Measurements from ENCODE around the gene PKD2L1. TPM values are rescaled to one million over a fixed set of nuclear protein-coding genes. Genes with fewer than 3 reads are reported as not detected.

Gene PKD2L1
- total RNA-seq, 1 donor from 2014 or later: not detected

DNA sequence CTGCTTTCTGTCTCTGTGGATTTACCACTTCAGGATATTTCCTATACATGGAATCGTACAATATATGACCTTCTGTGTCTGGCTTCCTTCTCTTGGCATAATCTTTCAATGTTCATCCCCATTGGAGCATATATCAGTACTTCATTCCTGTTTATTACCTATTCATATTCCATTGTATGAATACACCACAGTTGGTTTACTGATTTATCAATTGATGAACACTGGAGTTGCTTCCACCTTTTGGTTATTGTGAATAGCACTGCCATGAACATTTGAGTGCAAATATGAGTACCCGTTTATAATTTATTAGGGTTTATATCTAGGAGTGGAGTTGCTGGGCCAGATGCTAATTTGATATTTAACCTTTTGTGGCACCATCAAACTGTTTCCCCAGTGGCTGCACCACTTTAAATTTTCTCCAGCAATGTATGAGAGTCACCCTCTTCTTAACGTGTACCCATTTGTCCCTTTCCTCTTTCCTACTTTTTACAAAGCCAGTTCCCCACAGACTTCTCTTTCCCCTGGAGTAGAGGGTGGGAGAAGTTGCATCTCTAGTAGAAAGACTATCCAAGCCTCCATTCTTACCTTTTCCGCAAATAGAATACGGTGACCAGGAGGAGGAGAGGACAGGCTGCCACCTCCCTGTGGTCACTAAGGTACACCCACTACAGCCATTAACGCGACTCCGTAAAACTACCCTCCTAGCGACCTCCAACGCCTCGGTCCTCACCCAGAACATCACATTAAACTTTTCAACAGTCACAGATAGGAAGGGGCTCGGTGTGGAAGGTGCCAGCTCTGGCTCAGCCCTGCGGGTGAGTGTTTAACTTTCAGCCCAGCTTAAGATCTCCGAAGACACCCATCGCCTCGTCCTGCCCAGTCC lies 42.6 kb upstream of the PKD2L1 start:
- Mint-ChIP-seq H3K27me3 (ENCODE audit: low read depth) (no peaks in the 10 kb centered on the region), H3K4me1 (peaks cover 22% of the 10 kb centered on the region), H3K4me3 (no peak overlapping the region), H3K36me3 (no peaks in the 10 kb centered on the region), H3K27ac (no peak overlapping the region), H3K9me3 (no peaks in the 10 kb centered on the region)
- TF ChIP-seq, protein P1, sequence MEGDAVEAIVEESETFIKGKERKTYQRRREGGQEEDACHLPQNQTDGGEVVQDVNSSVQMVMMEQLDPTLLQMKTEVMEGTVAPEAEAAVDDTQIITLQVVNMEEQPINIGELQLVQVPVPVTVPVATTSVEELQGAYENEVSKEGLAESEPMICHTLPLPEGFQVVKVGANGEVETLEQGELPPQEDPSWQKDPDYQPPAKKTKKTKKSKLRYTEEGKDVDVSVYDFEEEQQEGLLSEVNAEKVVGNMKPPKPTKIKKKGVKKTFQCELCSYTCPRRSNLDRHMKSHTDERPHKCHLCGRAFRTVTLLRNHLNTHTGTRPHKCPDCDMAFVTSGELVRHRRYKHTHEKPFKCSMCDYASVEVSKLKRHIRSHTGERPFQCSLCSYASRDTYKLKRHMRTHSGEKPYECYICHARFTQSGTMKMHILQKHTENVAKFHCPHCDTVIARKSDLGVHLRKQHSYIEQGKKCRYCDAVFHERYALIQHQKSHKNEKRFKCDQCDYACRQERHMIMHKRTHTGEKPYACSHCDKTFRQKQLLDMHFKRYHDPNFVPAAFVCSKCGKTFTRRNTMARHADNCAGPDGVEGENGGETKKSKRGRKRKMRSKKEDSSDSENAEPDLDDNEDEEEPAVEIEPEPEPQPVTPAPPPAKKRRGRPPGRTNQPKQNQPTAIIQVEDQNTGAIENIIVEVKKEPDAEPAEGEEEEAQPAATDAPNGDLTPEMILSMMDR (IDR thresholded peaks at IDR 0.05; ENCODE audit: unreplicated experiment): no peak
- no peak for DNase-seq (ENCODE audit: low spot score in 2 of 2, unreplicated experiment in 2 of 2)

GRCh38 chr10:100371482-100372027 lies 41.5 kb upstream of the PKD2L1 start:
- Mint-ChIP-seq H3K4me3 (peak overlapping the region; percentile 28), H3K9me3 (no peaks in the 10 kb centered on the region)

GRCh38 chr10:100370714-100371481 lies 40.9 kb upstream of the PKD2L1 start:
- peak overlapping the region; percentile 96 for H3K27ac Mint-ChIP-seq
- H3K9me3 Mint-ChIP-seq: no peaks in the 10 kb centered on the region
- peaks cover 15% of the 10 kb centered on the region for H3K4me1 Mint-ChIP-seq
- TF ChIP-seq, protein P1 (IDR thresholded peaks at IDR 0.05; ENCODE audit: unreplicated experiment): no peak
- peak in 1 of 2 experiments; percentile 58 for DNase-seq (ENCODE audit: low spot score in 2 of 2, unreplicated experiment in 2 of 2)
- no peaks in the 10 kb centered on the region for H3K27me3 Mint-ChIP-seq (ENCODE audit: low read depth)
- H3K4me3 Mint-ChIP-seq: peak overlapping the region; percentile 28
- no peaks in the 10 kb centered on the region for H3K36me3 Mint-ChIP-seq

More at GRCh38 chr10:100371482-100372027, 41.5 kb upstream of the PKD2L1 start:
- no peak for DNase-seq (ENCODE audit: low spot score in 2 of 2, unreplicated experiment in 2 of 2)
- peaks cover 18% of the 10 kb centered on the region for H3K4me1 Mint-ChIP-seq
- no peaks in the 10 kb centered on the region for H3K27me3 Mint-ChIP-seq (ENCODE audit: low read depth)
- H3K27ac Mint-ChIP-seq: peak overlapping the region; percentile 96
- TF ChIP-seq, protein P1 (IDR thresholded peaks at IDR 0.05; ENCODE audit: unreplicated experiment): no peak
- no peaks in the 10 kb centered on the region for H3K36me3 Mint-ChIP-seq

DNA sequence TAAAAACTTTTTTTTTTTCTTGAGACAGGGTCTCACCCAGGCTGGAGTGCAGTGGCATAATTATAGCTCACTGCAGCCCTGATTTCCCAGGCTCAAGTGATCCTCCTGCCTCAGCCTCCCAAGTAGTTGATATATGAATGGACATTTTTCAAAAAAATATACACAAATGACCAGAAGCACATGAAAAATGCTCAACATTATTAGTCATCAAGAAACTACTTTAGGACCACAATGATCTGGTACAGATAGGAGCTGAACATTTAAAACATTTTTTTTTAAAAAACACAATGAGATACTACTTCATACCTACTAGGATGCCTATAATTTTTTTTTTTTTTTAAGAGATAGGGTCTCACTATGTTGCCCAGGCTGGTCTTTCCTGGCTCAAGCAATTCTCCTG lies 38.7 kb upstream of the PKD2L1 start:
- no peak overlapping the region for H3K27ac Mint-ChIP-seq
- H3K4me1 Mint-ChIP-seq: peaks cover 28% of the 10 kb centered on the region
- H3K27me3 Mint-ChIP-seq (ENCODE audit: low read depth): no peaks in the 10 kb centered on the region
- H3K9me3 Mint-ChIP-seq: no peaks in the 10 kb centered on the region
- TF ChIP-seq, protein P1 (IDR thresholded peaks at IDR 0.05; ENCODE audit: unreplicated experiment): no peak
- H3K4me3 Mint-ChIP-seq: no peak overlapping the region
- H3K36me3 Mint-ChIP-seq: peaks cover 2% of the 10 kb centered on the region
- no peak for DNase-seq (ENCODE audit: low spot score in 2 of 2, unreplicated experiment in 2 of 2)

- no peak overlapping the region for H3K4me3 Mint-ChIP-seq
- H3K4me1 Mint-ChIP-seq: peaks cover 20% of the 10 kb centered on the region
- H3K36me3 Mint-ChIP-seq: peaks cover 24% of the 10 kb centered on the region
- H3K27ac Mint-ChIP-seq: peak overlapping the region; percentile 89
- no peak for DNase-seq (ENCODE audit: low spot score in 2 of 2, unreplicated experiment in 2 of 2)
- TF ChIP-seq, protein P1 (IDR thresholded peaks at IDR 0.05; ENCODE audit: unreplicated experiment): no peak
- H3K27me3 Mint-ChIP-seq (ENCODE audit: low read depth): no peaks in the 10 kb centered on the region
- no peaks in the 10 kb centered on the region for H3K9me3 Mint-ChIP-seq
Observed at GRCh38 chr10:100364735-100365391, 34.8 kb upstream of the PKD2L1 start.
